Measurements from ENCODE around the gene SECTM1. TPM values are rescaled to one million over a fixed set of nuclear protein-coding genes. Genes with fewer than 3 reads are reported as not detected.
A peak's percentile ranks its signal among the peaks of the same experiment; 100 is the strongest.

SECTM1 gene
- polyA plus RNA-seq, 2 donors: 2.2 to 10.8 TPM

DNA sequence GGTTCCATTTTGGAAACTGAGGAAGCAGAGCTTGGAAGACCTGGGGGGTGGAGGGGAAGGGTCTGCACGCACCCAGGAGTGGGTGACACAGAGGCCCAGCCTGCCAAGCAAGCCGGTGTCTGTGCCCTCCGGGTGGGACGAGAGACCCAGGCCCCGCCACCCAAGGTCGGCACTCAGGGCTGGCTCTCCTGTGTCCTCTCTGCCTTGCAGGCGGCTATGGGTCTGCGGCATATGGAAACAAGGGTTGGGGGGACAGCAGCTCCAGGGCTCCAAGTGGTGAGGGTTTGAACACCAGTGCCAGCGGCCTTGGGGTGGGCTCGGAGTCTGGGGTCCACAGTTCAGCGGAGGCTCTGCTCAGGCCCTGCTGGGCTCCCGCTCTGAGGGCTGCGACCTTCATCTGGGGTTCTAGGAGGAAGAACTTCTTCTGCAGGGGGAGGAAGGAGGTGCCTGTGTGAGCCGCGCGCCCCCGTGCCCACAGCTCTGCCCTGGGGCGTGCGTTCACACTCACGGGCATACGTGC, 11.6 kb downstream of the SECTM1 start:
- Histone ChIP-seq H3K27me3 (ENCODE audit: control insufficient read depth in 1 of 2, insufficient read depth in 2 of 2, low read length in 2 of 2) (no peaks in the 10 kb centered on the region), H3K9me3 (ENCODE audit: control insufficient read depth in 2 of 2, insufficient read depth in 1 of 2, low read depth in 1 of 2, low read length in 1 of 2) (peaks cover 6% of the 10 kb centered on the region in 2 donors), H3K4me3 (ENCODE audit: low read depth in 1 of 2, low read length in 2 of 2) (no peak overlapping the region), H3K4me1 (ENCODE audit: control insufficient read depth in 2 of 2, insufficient read depth in 2 of 2, low read length in 1 of 2) (peaks cover 0 to 6% of the 10 kb centered on the region in 2 donors), H3K27ac (ENCODE audit: low read depth in 2 of 2, low read length in 1 of 2) (no peak overlapping the region), H3K36me3 (ENCODE audit: control insufficient read depth in 2 of 2, insufficient read depth in 2 of 2, low read length in 1 of 2) (no peaks in the 10 kb centered on the region)
- 63 to 66% methylated on average over 18 to 21 of the region's 21 CpGs for WGBS, 2 donors

- 36 to 39% methylated on average over 65 of the region's 65 CpGs for WGBS, 2 donors
- no peak overlapping the region for H3K4me3 ChIP-seq (ENCODE audit: low read depth in 1 of 2, low read length in 2 of 2)
- H3K27ac ChIP-seq (ENCODE audit: low read depth in 2 of 2, low read length in 1 of 2): no peak overlapping the region
Observed at GRCh38 chr17:82320956-82321927, 12.3 kb downstream of the SECTM1 start.

GRCh38 chr17:82320140-82320840, 13.3 kb downstream of the SECTM1 start:
- WGBS, 2 donors: 65% methylated on average over 26 of the region's 26 CpGs
- Histone ChIP-seq H3K9me3 (ENCODE audit: control insufficient read depth in 2 of 2, insufficient read depth in 1 of 2, low read depth in 1 of 2, low read length in 1 of 2) (peaks cover 6% of the 10 kb centered on the region in 2 donors), H3K4me3 (ENCODE audit: low read depth in 1 of 2, low read length in 2 of 2) (no peak overlapping the region), H3K27me3 (ENCODE audit: control insufficient read depth in 1 of 2, insufficient read depth in 2 of 2, low read length in 2 of 2) (peaks cover 0 to 2% of the 10 kb centered on the region in 2 donors), H3K27ac (ENCODE audit: low read depth in 2 of 2, low read length in 1 of 2) (no peak overlapping the region), H3K36me3 (ENCODE audit: control insufficient read depth in 2 of 2, insufficient read depth in 2 of 2, low read length in 1 of 2) (no peaks in the 10 kb centered on the region), H3K4me1 (ENCODE audit: control insufficient read depth in 2 of 2, insufficient read depth in 2 of 2, low read length in 1 of 2) (peaks cover 0 to 12% of the 10 kb centered on the region in 2 donors)

More at GRCh38 chr17:82320956-82321927, 12.3 kb downstream of the SECTM1 start:
- Histone ChIP-seq H3K27me3 (ENCODE audit: control insufficient read depth in 1 of 2, insufficient read depth in 2 of 2, low read length in 2 of 2) (no peaks in the 10 kb centered on the region), H3K36me3 (ENCODE audit: control insufficient read depth in 2 of 2, insufficient read depth in 2 of 2, low read length in 1 of 2) (no peaks in the 10 kb centered on the region), H3K4me1 (ENCODE audit: control insufficient read depth in 2 of 2, insufficient read depth in 2 of 2, low read length in 1 of 2) (peaks cover 0 to 10% of the 10 kb centered on the region in 2 donors), H3K9me3 (ENCODE audit: control insufficient read depth in 2 of 2, insufficient read depth in 1 of 2, low read depth in 1 of 2, low read length in 1 of 2) (peaks cover 6% of the 10 kb centered on the region in 2 donors)

GRCh38 chr17:82319619-82320062, 13.9 kb downstream of the SECTM1 start:
- H3K27ac ChIP-seq (ENCODE audit: low read depth in 2 of 2, low read length in 1 of 2): no peak overlapping the region
- peaks cover 0 to 2% of the 10 kb centered on the region in 2 donors for H3K27me3 ChIP-seq (ENCODE audit: control insufficient read depth in 1 of 2, insufficient read depth in 2 of 2, low read length in 2 of 2)
- H3K36me3 ChIP-seq (ENCODE audit: control insufficient read depth in 2 of 2, insufficient read depth in 2 of 2, low read length in 1 of 2): no peaks in the 10 kb centered on the region
- H3K4me3 ChIP-seq (ENCODE audit: low read depth in 1 of 2, low read length in 2 of 2): no peak overlapping the region
- peaks cover 0 to 10% of the 10 kb centered on the region in 2 donors for H3K4me1 ChIP-seq (ENCODE audit: control insufficient read depth in 2 of 2, insufficient read depth in 2 of 2, low read length in 1 of 2)
- peaks cover 6% of the 10 kb centered on the region in 2 donors for H3K9me3 ChIP-seq (ENCODE audit: control insufficient read depth in 2 of 2, insufficient read depth in 1 of 2, low read depth in 1 of 2, low read length in 1 of 2)
- WGBS, 2 donors: 90 to 93% methylated on average over 35 of the region's 35 CpGs

- peaks cover 0 to 5% of the 10 kb centered on the region in 2 donors for H3K27me3 ChIP-seq (ENCODE audit: control insufficient read depth in 1 of 2, insufficient read depth in 2 of 2, low read length in 2 of 2)
- H3K4me1 ChIP-seq (ENCODE audit: control insufficient read depth in 2 of 2, insufficient read depth in 2 of 2, low read length in 1 of 2): peaks cover 0 to 8% of the 10 kb centered on the region in 2 donors
- WGBS, 2 donors: 95 to 96% methylated on average over 76 of the region's 76 CpGs
- no peaks in the 10 kb centered on the region for H3K36me3 ChIP-seq (ENCODE audit: control insufficient read depth in 2 of 2, insufficient read depth in 2 of 2, low read length in 1 of 2)
- H3K9me3 ChIP-seq (ENCODE audit: control insufficient read depth in 2 of 2, insufficient read depth in 1 of 2, low read depth in 1 of 2, low read length in 1 of 2): peaks cover 6% of the 10 kb centered on the region in 2 donors
- H3K4me3 ChIP-seq (ENCODE audit: low read depth in 1 of 2, low read length in 2 of 2): no peak overlapping the region
- H3K27ac ChIP-seq (ENCODE audit: low read depth in 2 of 2, low read length in 1 of 2): no peak overlapping the region
Observed at GRCh38 chr17:82318772-82319606, 14.6 kb downstream of the SECTM1 start.

GRCh38 chr17:82318169-82318498, 15.4 kb downstream of the SECTM1 start:
- Histone ChIP-seq H3K4me3 (ENCODE audit: low read depth in 1 of 2, low read length in 2 of 2) (no peak overlapping the region), H3K27me3 (ENCODE audit: control insufficient read depth in 1 of 2, insufficient read depth in 2 of 2, low read length in 2 of 2) (peaks cover 0 to 5% of the 10 kb centered on the region in 2 donors), H3K27ac (ENCODE audit: low read depth in 2 of 2, low read length in 1 of 2) (no peak overlapping the region), H3K36me3 (ENCODE audit: control insufficient read depth in 2 of 2, insufficient read depth in 2 of 2, low read length in 1 of 2) (no peaks in the 10 kb centered on the region), H3K9me3 (ENCODE audit: control insufficient read depth in 2 of 2, insufficient read depth in 1 of 2, low read depth in 1 of 2, low read length in 1 of 2) (peaks cover 6% of the 10 kb centered on the region in 2 donors), H3K4me1 (ENCODE audit: control insufficient read depth in 2 of 2, insufficient read depth in 2 of 2, low read length in 1 of 2) (peaks cover 0 to 8% of the 10 kb centered on the region in 2 donors)
- 94 to 95% methylated on average over 20 of the region's 20 CpGs for WGBS, 2 donors

GRCh38 chr17:82317394-82318168, 16.0 kb downstream of the SECTM1 start, which contains the start of gene CD7:
Gene CD7, minus strand, starts transcription at chr17:82317608. Its CDS starts 113 bp downstream, at chr17:82317495.
- H3K4me3 ChIP-seq (ENCODE audit: low read depth in 1 of 2, low read length in 2 of 2): peak within 1 kb of the TSS in 1 of 2 donors; percentile 38
- peaks cover 6% of the 10 kb centered on the region in 2 donors for H3K9me3 ChIP-seq (ENCODE audit: control insufficient read depth in 2 of 2, insufficient read depth in 1 of 2, low read depth in 1 of 2, low read length in 1 of 2)
- no peaks in the 10 kb centered on the region for H3K36me3 ChIP-seq (ENCODE audit: control insufficient read depth in 2 of 2, insufficient read depth in 2 of 2, low read length in 1 of 2)
- 73 to 77% methylated on average over 25 to 26 of the region's 26 CpGs for WGBS, 2 donors
- H3K4me1 ChIP-seq (ENCODE audit: control insufficient read depth in 2 of 2, insufficient read depth in 2 of 2, low read length in 1 of 2): peaks cover 0 to 8% of the 10 kb centered on the region in 2 donors
- H3K27ac ChIP-seq (ENCODE audit: low read depth in 2 of 2, low read length in 1 of 2): no peak within 1 kb of the TSS
- peaks cover 0 to 5% of the 10 kb centered on the region in 2 donors for H3K27me3 ChIP-seq (ENCODE audit: control insufficient read depth in 1 of 2, insufficient read depth in 2 of 2, low read length in 2 of 2)

- Histone ChIP-seq H3K27me3 (ENCODE audit: control insufficient read depth in 1 of 2, insufficient read depth in 2 of 2, low read length in 2 of 2) (peaks cover 0 to 5% of the 10 kb centered on the region in 2 donors), H3K4me3 (ENCODE audit: low read depth in 1 of 2, low read length in 2 of 2) (peak overlapping the region in 1 of 2 donors; percentile 38), H3K9me3 (ENCODE audit: control insufficient read depth in 2 of 2, insufficient read depth in 1 of 2, low read depth in 1 of 2, low read length in 1 of 2) (peaks cover 6% of the 10 kb centered on the region in 2 donors), H3K4me1 (ENCODE audit: control insufficient read depth in 2 of 2, insufficient read depth in 2 of 2, low read length in 1 of 2) (peaks cover 0 to 8% of the 10 kb centered on the region in 2 donors), H3K27ac (ENCODE audit: low read depth in 2 of 2, low read length in 1 of 2) (no peak overlapping the region), H3K36me3 (ENCODE audit: control insufficient read depth in 2 of 2, insufficient read depth in 2 of 2, low read length in 1 of 2) (no peaks in the 10 kb centered on the region)
- 64 to 66% methylated on average over 29 of the region's 29 CpGs for WGBS, 2 donors
Observed at GRCh38 chr17:82316651-82317393, 16.7 kb downstream of the SECTM1 start.

All from esophagus (tissue), 2 donors.